Measurements from ENCODE around the gene AGBL5.

The AGBL5 gene

GRCh38 chr2:27057184-27057583, 5.7 kb downstream of the AGBL5 start:
- Histone ChIP-seq H3K9ac (ENCODE audit: low read length) (no peak overlapping the region), H3K4me3 (ENCODE audit: low read length) (no peak overlapping the region), H3K9me3 (ENCODE audit: control insufficient read depth, low read length) (no peaks in the 10 kb centered on the region), H3K27me3 (replicated peaks; ENCODE audit: control insufficient read depth, insufficient read depth, low read length) (no peaks in the 10 kb centered on the region), H3K36me3 (ENCODE audit: control insufficient read depth, insufficient read depth, low read length, severe bottlenecking) (peaks cover 34% of the 10 kb centered on the region), H3K4me1 (ENCODE audit: control insufficient read depth, insufficient read depth, low read length) (peaks cover 7% of the 10 kb centered on the region)
- DNase-seq (ENCODE audit: low read depth): no peak

GRCh38 chr2:27058210-27058609, 6.7 kb downstream of the AGBL5 start:
- Histone ChIP-seq H3K27me3 (replicated peaks; ENCODE audit: control insufficient read depth, insufficient read depth, low read length) (no peaks in the 10 kb centered on the region), H3K4me3 (ENCODE audit: low read length) (no peak overlapping the region), H3K9ac (ENCODE audit: low read length) (no peak overlapping the region), H3K9me3 (ENCODE audit: control insufficient read depth, low read length) (no peaks in the 10 kb centered on the region), H3K4me1 (ENCODE audit: control insufficient read depth, insufficient read depth, low read length) (peaks cover 7% of the 10 kb centered on the region), H3K36me3 (ENCODE audit: control insufficient read depth, insufficient read depth, low read length, severe bottlenecking) (peaks cover 34% of the 10 kb centered on the region)
- no peak for DNase-seq (ENCODE audit: low read depth)

- H3K9me3 ChIP-seq (ENCODE audit: control insufficient read depth, low read length): no peaks in the 10 kb centered on the region
- H3K27me3 ChIP-seq (replicated peaks; ENCODE audit: control insufficient read depth, insufficient read depth, low read length): no peaks in the 10 kb centered on the region
- H3K4me1 ChIP-seq (ENCODE audit: control insufficient read depth, insufficient read depth, low read length): peaks cover 16% of the 10 kb centered on the region
- H3K36me3 ChIP-seq (ENCODE audit: control insufficient read depth, insufficient read depth, low read length, severe bottlenecking): peaks cover 27% of the 10 kb centered on the region
- no peak for DNase-seq (ENCODE audit: low read depth)
- no peak overlapping the region for H3K4me3 ChIP-seq (ENCODE audit: low read length)
- H3K9ac ChIP-seq (ENCODE audit: low read length): no peak overlapping the region
These were observed 7.8 kb downstream of the AGBL5 start for GRCh38 chr2:27059141-27059820.

GRCh38 chr2:27060323-27060722, 8.9 kb downstream of the AGBL5 start:
- H3K9me3 ChIP-seq (ENCODE audit: control insufficient read depth, low read length): no peaks in the 10 kb centered on the region
- no peak overlapping the region for H3K4me3 ChIP-seq (ENCODE audit: low read length)
- H3K27me3 ChIP-seq (replicated peaks; ENCODE audit: control insufficient read depth, insufficient read depth, low read length): no peaks in the 10 kb centered on the region
- peaks cover 19% of the 10 kb centered on the region for H3K4me1 ChIP-seq (ENCODE audit: control insufficient read depth, insufficient read depth, low read length)
- no peak overlapping the region for H3K9ac ChIP-seq (ENCODE audit: low read length)
- peaks cover 22% of the 10 kb centered on the region for H3K36me3 ChIP-seq (ENCODE audit: control insufficient read depth, insufficient read depth, low read length, severe bottlenecking)
- no peak for DNase-seq (ENCODE audit: low read depth)

GRCh38 chr2:27065128-27065527, 13.7 kb downstream of the AGBL5 start:
- H3K4me3 ChIP-seq (ENCODE audit: low read length): no peak overlapping the region
- H3K36me3 ChIP-seq (ENCODE audit: control insufficient read depth, insufficient read depth, low read length, severe bottlenecking): peaks cover 40% of the 10 kb centered on the region
- no peak overlapping the region for H3K9ac ChIP-seq (ENCODE audit: low read length)
- no peaks in the 10 kb centered on the region for H3K27me3 ChIP-seq (replicated peaks; ENCODE audit: control insufficient read depth, insufficient read depth, low read length)
- no peaks in the 10 kb centered on the region for H3K9me3 ChIP-seq (ENCODE audit: control insufficient read depth, low read length)
- peaks cover 35% of the 10 kb centered on the region for H3K4me1 ChIP-seq (ENCODE audit: control insufficient read depth, insufficient read depth, low read length)
- DNase-seq (ENCODE audit: low read depth): no peak

GRCh38 chr2:27067385-27067784, 15.9 kb downstream of the AGBL5 start:
- no peak for DNase-seq (ENCODE audit: low read depth)
- Histone ChIP-seq H3K9ac (ENCODE audit: low read length) (peak overlapping the region; percentile 4), H3K9me3 (ENCODE audit: control insufficient read depth, low read length) (no peaks in the 10 kb centered on the region), H3K27me3 (replicated peaks; ENCODE audit: control insufficient read depth, insufficient read depth, low read length) (no peaks in the 10 kb centered on the region), H3K4me1 (ENCODE audit: control insufficient read depth, insufficient read depth, low read length) (peaks cover 48% of the 10 kb centered on the region), H3K4me3 (ENCODE audit: low read length) (no peak overlapping the region), H3K36me3 (ENCODE audit: control insufficient read depth, insufficient read depth, low read length, severe bottlenecking) (peaks cover 42% of the 10 kb centered on the region)

GRCh38 chr2:27069436-27069835, 18.0 kb downstream of the AGBL5 start:
- peaks cover 42% of the 10 kb centered on the region for H3K36me3 ChIP-seq (ENCODE audit: control insufficient read depth, insufficient read depth, low read length, severe bottlenecking)

GRCh38 chr2:27069961-27070618, 18.6 kb downstream of the AGBL5 start:
- H3K36me3 ChIP-seq (ENCODE audit: control insufficient read depth, insufficient read depth, low read length, severe bottlenecking): peaks cover 41% of the 10 kb centered on the region
- peak overlapping the region; percentile 99 for H3K4me3 ChIP-seq (ENCODE audit: low read length)
- DNase-seq (ENCODE audit: low read depth): no peak
- no peaks in the 10 kb centered on the region for H3K27me3 ChIP-seq (replicated peaks; ENCODE audit: control insufficient read depth, insufficient read depth, low read length)
- peaks cover 51% of the 10 kb centered on the region for H3K4me1 ChIP-seq (ENCODE audit: control insufficient read depth, insufficient read depth, low read length)
- H3K9ac ChIP-seq (ENCODE audit: low read length): peak overlapping the region; percentile 99
- H3K9me3 ChIP-seq (ENCODE audit: control insufficient read depth, low read length): no peaks in the 10 kb centered on the region

More at GRCh38 chr2:27069436-27069835, 18.0 kb downstream of the AGBL5 start:
- H3K9ac ChIP-seq (ENCODE audit: low read length): peak overlapping the region; percentile 99
- no peaks in the 10 kb centered on the region for H3K27me3 ChIP-seq (replicated peaks; ENCODE audit: control insufficient read depth, insufficient read depth, low read length)
- no peak for DNase-seq (ENCODE audit: low read depth)
- H3K4me3 ChIP-seq (ENCODE audit: low read length): peak overlapping the region; percentile 99
- no peaks in the 10 kb centered on the region for H3K9me3 ChIP-seq (ENCODE audit: control insufficient read depth, low read length)
- H3K4me1 ChIP-seq (ENCODE audit: control insufficient read depth, insufficient read depth, low read length): peaks cover 46% of the 10 kb centered on the region

- peaks cover 52% of the 10 kb centered on the region for H3K4me1 ChIP-seq (ENCODE audit: control insufficient read depth, insufficient read depth, low read length)
- H3K4me3 ChIP-seq (ENCODE audit: low read length): peak overlapping the region; percentile 99
- H3K27me3 ChIP-seq (replicated peaks; ENCODE audit: control insufficient read depth, insufficient read depth, low read length): no peaks in the 10 kb centered on the region
- H3K9me3 ChIP-seq (ENCODE audit: control insufficient read depth, low read length): no peaks in the 10 kb centered on the region
- no peak for DNase-seq (ENCODE audit: low read depth)
- H3K36me3 ChIP-seq (ENCODE audit: control insufficient read depth, insufficient read depth, low read length, severe bottlenecking): peaks cover 34% of the 10 kb centered on the region
- peak overlapping the region; percentile 99 for H3K9ac ChIP-seq (ENCODE audit: low read length)
These were observed 19.3 kb downstream of the AGBL5 start for GRCh38 chr2:27070653-27071276.

- H3K27me3 ChIP-seq (replicated peaks; ENCODE audit: control insufficient read depth, insufficient read depth, low read length): no peaks in the 10 kb centered on the region
- peak within 1 kb of the TSS; percentile 99 for H3K9ac ChIP-seq (ENCODE audit: low read length)
- H3K4me3 ChIP-seq (ENCODE audit: low read length): peak within 1 kb of the TSS; percentile 99
- peaks cover 52% of the 10 kb centered on the region for H3K4me1 ChIP-seq (ENCODE audit: control insufficient read depth, insufficient read depth, low read length)
- H3K36me3 ChIP-seq (ENCODE audit: control insufficient read depth, insufficient read depth, low read length, severe bottlenecking): peaks cover 28% of the 10 kb centered on the region
- DNase-seq (ENCODE audit: low read depth): peak; percentile 99
- no peaks in the 10 kb centered on the region for H3K9me3 ChIP-seq (ENCODE audit: control insufficient read depth, low read length)
These were observed 20.0 kb downstream of the AGBL5 start, which contains the start of gene OST4 for GRCh38 chr2:27071277-27071989. Gene OST4, minus strand, starts transcription at chr2:27071654.
